Testis (tissue), 3 donors: ENCODE data around the gene CD59. TPM values are rescaled to one million over a fixed set of nuclear protein-coding genes. Genes with fewer than 3 reads are reported as not detected.

Source experiments
- DNase-seq: peaks from one replicate; pipeline ENCODE4 v3.0.0-alpha.2; 2019
- H3K27ac ChIP-seq, 2 donors: fragments of 200-600 bp; sonication (generic); one replicate each; pipeline ENCODE4 v1.5.1; 2019
- H3K27me3 ChIP-seq: fragments of 200-600 bp; sonication (generic); one replicate; pipeline ENCODE4 v1.5.1; 2019
- H3K36me3 ChIP-seq: fragments of 200-600 bp; sonication (generic); one replicate; pipeline ENCODE4 v1.5.1; 2017; ENCODE audit warnings: low read depth; ENCODE audit errors: missing control alignments
- H3K4me1 ChIP-seq: fragments of 200-600 bp; sonication (generic); one replicate; pipeline ENCODE4 v1.5.1; 2019
- H3K4me3 ChIP-seq, 2 donors: fragments of 200-600 bp; sonication (generic); one replicate each; pipeline ENCODE4 v1.5.1; 2017 to 2019
- H3K9me3 ChIP-seq: fragments of 200-600 bp; sonication (generic); one replicate; pipeline ENCODE4 v1.5.1; 2017
- POLR2A ChIP-seq: fragments of 450-650 bp; IDR thresholded peaks from one replicate; pipeline ENCODE4 v1.6.1; 2017; ENCODE audit warnings: antibody characterized with exemption, mild to moderate bottlenecking, moderate library complexity
- WGBS, 2 donors: methylation state at CpG; one replicate each; pipeline ENCODE4 v1.1.5; 2018; 5-methylcytosine and 5-hydroxymethylcytosine counted together
- intact Hi-C: fragments of 100-400 bp; cut with DNase I; formaldehyde crosslinking; loops from one replicate; pipeline ENCODE4 v1.15.1; 2023; ENCODE audit warnings: low total_unique reads
- polyA plus RNA-seq: library from polyadenylated mRNA; stranded (reverse); fragments of 350-450 nt; fragmentation: Illumina TruSeq; extraction: RNeasy Lipid Tissue Mini Kit (QIAGEN cat#74804); gene quantifications from one replicate; pipeline ENCODE4 v1.2.3, GENCODE V29; 2014; ENCODE audit warnings: low read depth, low replicate concordance; ENCODE audit not compliant: insufficient read depth
- total RNA-seq, 2 donors: library from RNA; depleted of rRNA; stranded (reverse); fragments of >200 nt; gene quantifications; one replicate each; pipeline ENCODE4 v1.2.3, GENCODE V29; 2016
- TF ChIP-seq, protein P1 (sequence below), 3 experiments: fragments of 450-650 bp in 2 of 3; fragments of 200-600 bp in 1 of 3; sonication (generic) in 1 of 3; IDR thresholded peaks; one replicate each; pipeline ENCODE4 v1.5.1; 2016 to 2019; ENCODE audit warnings: antibody characterized with exemption in 3 of 3, mild to moderate bottlenecking in 2 of 3, moderate library complexity in 1 of 3

The CD59 gene
- total and polyA plus RNA-seq, 3 donors from 2014 or later, result 157 to 343 (median 230) TPM

DNA sequence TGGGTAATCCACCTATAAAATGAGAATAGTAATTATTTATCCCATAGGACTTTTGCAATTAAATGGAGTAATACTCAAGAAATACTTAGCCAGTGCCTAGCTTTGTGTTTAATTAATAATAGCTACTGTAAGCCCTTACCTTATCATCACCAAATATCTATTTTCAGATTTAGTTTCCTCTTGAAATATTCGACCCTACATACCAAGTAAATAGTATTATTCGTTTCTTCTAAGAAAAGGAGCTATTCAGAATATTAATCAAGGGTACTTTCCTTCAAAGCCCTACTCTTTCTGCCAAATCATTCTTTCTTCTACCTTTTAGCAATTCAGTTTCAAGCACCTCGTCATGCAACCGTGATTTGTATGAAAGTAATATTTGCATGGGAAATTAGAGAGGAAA is 31.4 kb upstream of the CD59 start:
- TF ChIP-seq POLR2A, result no peak
- TF ChIP-seq, protein P1, sequence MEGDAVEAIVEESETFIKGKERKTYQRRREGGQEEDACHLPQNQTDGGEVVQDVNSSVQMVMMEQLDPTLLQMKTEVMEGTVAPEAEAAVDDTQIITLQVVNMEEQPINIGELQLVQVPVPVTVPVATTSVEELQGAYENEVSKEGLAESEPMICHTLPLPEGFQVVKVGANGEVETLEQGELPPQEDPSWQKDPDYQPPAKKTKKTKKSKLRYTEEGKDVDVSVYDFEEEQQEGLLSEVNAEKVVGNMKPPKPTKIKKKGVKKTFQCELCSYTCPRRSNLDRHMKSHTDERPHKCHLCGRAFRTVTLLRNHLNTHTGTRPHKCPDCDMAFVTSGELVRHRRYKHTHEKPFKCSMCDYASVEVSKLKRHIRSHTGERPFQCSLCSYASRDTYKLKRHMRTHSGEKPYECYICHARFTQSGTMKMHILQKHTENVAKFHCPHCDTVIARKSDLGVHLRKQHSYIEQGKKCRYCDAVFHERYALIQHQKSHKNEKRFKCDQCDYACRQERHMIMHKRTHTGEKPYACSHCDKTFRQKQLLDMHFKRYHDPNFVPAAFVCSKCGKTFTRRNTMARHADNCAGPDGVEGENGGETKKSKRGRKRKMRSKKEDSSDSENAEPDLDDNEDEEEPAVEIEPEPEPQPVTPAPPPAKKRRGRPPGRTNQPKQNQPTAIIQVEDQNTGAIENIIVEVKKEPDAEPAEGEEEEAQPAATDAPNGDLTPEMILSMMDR (IDR thresholded peaks at IDR 0.05), result no peak
- intact Hi-C loops, result no loop called here
- no peak for DNase-seq
- Histone ChIP-seq H3K9me3 (no peaks in the 10 kb centered on the region), H3K4me3 (no peak overlapping the region), H3K36me3 (no peaks in the 10 kb centered on the region), H3K27me3 (no peaks in the 10 kb centered on the region), H3K27ac (no peak overlapping the region), H3K4me1 (no peaks in the 10 kb centered on the region)
- WGBS, 2 donors, result 89 to 94% methylated on average over 4 of the region's 4 CpGs

GRCh38 chr11:33766085-33766484 is 29.9 kb upstream of the CD59 start:
- intact Hi-C loops, result no loop called here
- 93 to 98% methylated on average over 2 of the region's 2 CpGs for WGBS, 2 donors

DNA sequence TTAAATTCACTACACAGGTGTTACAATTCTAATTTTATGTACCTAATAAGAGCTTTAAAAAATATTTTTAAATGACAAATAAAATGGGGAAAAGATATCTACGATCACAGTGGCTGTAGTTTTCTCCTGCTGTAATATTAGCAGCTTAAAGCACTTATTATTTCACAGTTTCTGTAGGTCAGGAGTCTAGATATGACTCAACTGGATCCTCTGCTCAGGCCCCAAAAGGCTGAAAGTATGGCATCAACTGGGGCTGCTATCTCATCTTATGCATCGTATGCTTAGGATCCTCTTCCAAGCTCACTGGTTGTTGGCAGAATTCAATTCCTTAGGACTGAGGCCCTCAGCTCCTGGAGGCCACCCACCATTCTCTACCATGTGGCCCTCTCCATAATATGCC is 25.2 kb upstream of the CD59 start:
- Histone ChIP-seq H3K4me1 (no peaks in the 10 kb centered on the region), H3K27me3 (no peaks in the 10 kb centered on the region), H3K27ac (no peak overlapping the region), H3K9me3 (no peaks in the 10 kb centered on the region), H3K4me3 (no peak overlapping the region), H3K36me3 (no peaks in the 10 kb centered on the region)
- TF ChIP-seq, protein P1 (IDR thresholded peaks at IDR 0.05), result no peak
- no peak for TF ChIP-seq POLR2A
- intact Hi-C loops, result no loop called here
- no peak for DNase-seq
- 95 to 96% methylated on average over 2 of the region's 2 CpGs for WGBS, 2 donors

More at GRCh38 chr11:33766085-33766484, 29.9 kb upstream of the CD59 start:
- TF ChIP-seq POLR2A, result no peak
- TF ChIP-seq, protein P1 (IDR thresholded peaks at IDR 0.05), result no peak
- Histone ChIP-seq H3K27ac (no peak overlapping the region), H3K4me1 (no peaks in the 10 kb centered on the region), H3K27me3 (no peaks in the 10 kb centered on the region), H3K4me3 (no peak overlapping the region), H3K36me3 (no peaks in the 10 kb centered on the region), H3K9me3 (no peaks in the 10 kb centered on the region)
- DNase-seq, result no peak

- 62 to 67% methylated on average over 4 of the region's 4 CpGs for WGBS, 2 donors
- Histone ChIP-seq H3K9me3 (no peaks in the 10 kb centered on the region), H3K4me1 (no peaks in the 10 kb centered on the region), H3K27ac (no peak overlapping the region), H3K36me3 (no peaks in the 10 kb centered on the region), H3K27me3 (no peaks in the 10 kb centered on the region), H3K4me3 (no peak overlapping the region)
- intact Hi-C loops, result no loop called here
- DNase-seq, result no peak
- TF ChIP-seq, protein P1 (IDR thresholded peaks at IDR 0.05), result no peak
- TF ChIP-seq POLR2A, result no peak
Observed at GRCh38 chr11:33753304-33753967, 17.2 kb upstream of the CD59 start.

GRCh38 chr11:33751878-33752277 is 15.7 kb upstream of the CD59 start:
- 89 to 94% methylated on average over 3 of the region's 3 CpGs for WGBS, 2 donors
- H3K27me3 ChIP-seq, result no peaks in the 10 kb centered on the region
- TF ChIP-seq POLR2A, result no peak
- TF ChIP-seq, protein P1 (IDR thresholded peaks at IDR 0.05), result no peak

More at GRCh38 chr11:33751878-33752277, 15.7 kb upstream of the CD59 start:
- H3K4me1 ChIP-seq, result no peaks in the 10 kb centered on the region
- DNase-seq, result no peak
- intact Hi-C loops, result no loop called here
- H3K4me3 ChIP-seq, result no peak overlapping the region
- H3K36me3 ChIP-seq, result no peaks in the 10 kb centered on the region
- H3K27ac ChIP-seq, result no peak overlapping the region
- H3K9me3 ChIP-seq, result no peaks in the 10 kb centered on the region
